ENCODE results near the gene LRP1. TPM values are rescaled to one million over a fixed set of nuclear protein-coding genes. Genes with fewer than 3 reads are reported as not detected.

LRP1 gene
- total and polyA plus RNA-seq, 2 of the 13 experiments (the other 11 are each of a cell fraction or from before 2014, with no cell fraction given): 14.7 to 30.8 TPM

DNA sequence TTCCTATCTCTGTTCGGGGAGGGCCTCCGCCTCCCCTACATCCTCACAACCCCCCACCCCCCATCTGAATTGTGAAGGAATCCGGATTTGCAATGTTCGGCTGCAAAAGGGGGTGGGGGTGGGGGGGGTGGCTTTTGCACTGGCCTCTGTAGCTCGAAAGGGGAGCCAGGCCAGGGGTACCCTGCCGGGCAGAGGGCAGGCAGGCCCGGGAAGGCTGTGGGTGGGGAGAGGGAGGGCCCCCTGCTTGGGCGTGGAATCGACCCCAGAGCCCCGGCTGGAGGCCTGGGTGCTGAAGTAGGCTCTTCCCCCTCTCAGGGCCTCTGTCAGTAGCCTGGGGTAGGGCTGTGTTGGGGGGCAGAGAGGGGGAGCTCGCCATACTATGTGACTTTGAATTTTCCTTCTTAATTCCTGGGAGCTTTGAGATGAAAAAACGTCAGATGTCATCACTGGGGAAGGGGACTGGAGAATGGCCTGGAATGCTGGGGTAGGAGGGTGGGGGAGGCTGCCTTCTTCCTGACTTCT lies 1.1 kb downstream of the LRP1 start (continued):
- TF ChIP-seq, protein P1, sequence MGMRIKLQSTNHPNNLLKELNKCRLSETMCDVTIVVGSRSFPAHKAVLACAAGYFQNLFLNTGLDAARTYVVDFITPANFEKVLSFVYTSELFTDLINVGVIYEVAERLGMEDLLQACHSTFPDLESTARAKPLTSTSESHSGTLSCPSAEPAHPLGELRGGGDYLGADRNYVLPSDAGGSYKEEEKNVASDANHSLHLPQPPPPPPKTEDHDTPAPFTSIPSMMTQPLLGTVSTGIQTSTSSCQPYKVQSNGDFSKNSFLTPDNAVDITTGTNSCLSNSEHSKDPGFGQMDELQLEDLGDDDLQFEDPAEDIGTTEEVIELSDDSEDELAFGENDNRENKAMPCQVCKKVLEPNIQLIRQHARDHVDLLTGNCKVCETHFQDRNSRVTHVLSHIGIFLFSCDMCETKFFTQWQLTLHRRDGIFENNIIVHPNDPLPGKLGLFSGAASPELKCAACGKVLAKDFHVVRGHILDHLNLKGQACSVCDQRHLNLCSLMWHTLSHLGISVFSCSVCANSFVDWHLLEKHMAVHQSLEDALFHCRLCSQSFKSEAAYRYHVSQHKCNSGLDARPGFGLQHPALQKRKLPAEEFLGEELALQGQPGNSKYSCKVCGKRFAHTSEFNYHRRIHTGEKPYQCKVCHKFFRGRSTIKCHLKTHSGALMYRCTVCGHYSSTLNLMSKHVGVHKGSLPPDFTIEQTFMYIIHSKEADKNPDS (CRISPR knock-in tag; IDR thresholded peaks at IDR 0.05): no peak
- TF ChIP-seq HOXA9 (CRISPR knock-in tag; IDR thresholded peaks at IDR 0.05; ENCODE audit: borderline replicate concordance) (no peak), ZNF431 (CRISPR knock-in tag; IDR thresholded peaks at IDR 0.05; ENCODE audit: borderline replicate concordance, low read depth) (no peak), ZNF354B (CRISPR knock-in tag; IDR thresholded peaks at IDR 0.05) (no peak), ZNF589 (CRISPR knock-in tag; conservative IDR thresholded peaks at IDR 0.05) (no peak), SNAI1 (CRISPR knock-in tag; IDR thresholded peaks at IDR 0.05; ENCODE audit: borderline replicate concordance) (0 out of 2 replicates have a peak, but pooled peaks have one; percentile 27), HNRNPH1 (optimal IDR thresholded peaks at IDR 0.05; ENCODE audit: low read depth, low read length) (no peak), SAP130 (CRISPR knock-in tag; IDR thresholded peaks at IDR 0.05; ENCODE audit: low read depth) (peak; percentile 14; the same call in 1 of the 2 replicates), ZNF619 (CRISPR knock-in tag; IDR thresholded peaks at IDR 0.05) (no peak), PLRG1 (conservative IDR thresholded peaks at IDR 0.05) (no peak), ZNF260 (CRISPR knock-in tag; IDR thresholded peaks at IDR 0.05; ENCODE audit: borderline replicate concordance, low read depth) (no peak), RBM22 (optimal IDR thresholded peaks at IDR 0.05; ENCODE audit: low read length) (no peak), MIER2 (CRISPR knock-in tag; IDR thresholded peaks at IDR 0.05) (no peak), CREB1 (IDR thresholded peaks at IDR 0.05) (no peak), CREB1 (CRISPR knock-in tag; IDR thresholded peaks at IDR 0.05) (no peak), ZNF343 (CRISPR knock-in tag; IDR thresholded peaks at IDR 0.05) (no peak), PHF5A (CRISPR knock-in tag; IDR thresholded peaks at IDR 0.05; ENCODE audit: low read depth, unreplicated experiment) (no peak), ZKSCAN8 (CRISPR knock-in tag; IDR thresholded peaks at IDR 0.05; ENCODE audit: borderline replicate concordance) (no peak), NFE2L2 (IDR thresholded peaks at IDR 0.05; ENCODE audit: low read length) (no peak), TBX3 (IDR thresholded peaks at IDR 0.05; ENCODE audit: borderline replicate concordance) (no peak), ONECUT2 (CRISPR knock-in tag; IDR thresholded peaks at IDR 0.05) (no peak)
- TF ChIP-seq, protein P2, sequence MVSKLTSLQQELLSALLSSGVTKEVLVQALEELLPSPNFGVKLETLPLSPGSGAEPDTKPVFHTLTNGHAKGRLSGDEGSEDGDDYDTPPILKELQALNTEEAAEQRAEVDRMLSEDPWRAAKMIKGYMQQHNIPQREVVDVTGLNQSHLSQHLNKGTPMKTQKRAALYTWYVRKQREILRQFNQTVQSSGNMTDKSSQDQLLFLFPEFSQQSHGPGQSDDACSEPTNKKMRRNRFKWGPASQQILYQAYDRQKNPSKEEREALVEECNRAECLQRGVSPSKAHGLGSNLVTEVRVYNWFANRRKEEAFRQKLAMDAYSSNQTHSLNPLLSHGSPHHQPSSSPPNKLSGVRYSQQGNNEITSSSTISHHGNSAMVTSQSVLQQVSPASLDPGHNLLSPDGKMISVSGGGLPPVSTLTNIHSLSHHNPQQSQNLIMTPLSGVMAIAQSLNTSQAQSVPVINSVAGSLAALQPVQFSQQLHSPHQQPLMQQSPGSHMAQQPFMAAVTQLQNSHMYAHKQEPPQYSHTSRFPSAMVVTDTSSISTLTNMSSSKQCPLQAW (CRISPR knock-in tag; IDR thresholded peaks at IDR 0.05): no peak
- TF ChIP-seq, protein P3, sequence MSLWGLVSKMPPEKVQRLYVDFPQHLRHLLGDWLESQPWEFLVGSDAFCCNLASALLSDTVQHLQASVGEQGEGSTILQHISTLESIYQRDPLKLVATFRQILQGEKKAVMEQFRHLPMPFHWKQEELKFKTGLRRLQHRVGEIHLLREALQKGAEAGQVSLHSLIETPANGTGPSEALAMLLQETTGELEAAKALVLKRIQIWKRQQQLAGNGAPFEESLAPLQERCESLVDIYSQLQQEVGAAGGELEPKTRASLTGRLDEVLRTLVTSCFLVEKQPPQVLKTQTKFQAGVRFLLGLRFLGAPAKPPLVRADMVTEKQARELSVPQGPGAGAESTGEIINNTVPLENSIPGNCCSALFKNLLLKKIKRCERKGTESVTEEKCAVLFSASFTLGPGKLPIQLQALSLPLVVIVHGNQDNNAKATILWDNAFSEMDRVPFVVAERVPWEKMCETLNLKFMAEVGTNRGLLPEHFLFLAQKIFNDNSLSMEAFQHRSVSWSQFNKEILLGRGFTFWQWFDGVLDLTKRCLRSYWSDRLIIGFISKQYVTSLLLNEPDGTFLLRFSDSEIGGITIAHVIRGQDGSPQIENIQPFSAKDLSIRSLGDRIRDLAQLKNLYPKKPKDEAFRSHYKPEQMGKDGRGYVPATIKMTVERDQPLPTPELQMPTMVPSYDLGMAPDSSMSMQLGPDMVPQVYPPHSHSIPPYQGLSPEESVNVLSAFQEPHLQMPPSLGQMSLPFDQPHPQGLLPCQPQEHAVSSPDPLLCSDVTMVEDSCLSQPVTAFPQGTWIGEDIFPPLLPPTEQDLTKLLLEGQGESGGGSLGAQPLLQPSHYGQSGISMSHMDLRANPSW (CRISPR knock-in tag; IDR thresholded peaks at IDR 0.05; ENCODE audit: borderline replicate concordance): no peak
- TF ChIP-seq, protein P4, sequence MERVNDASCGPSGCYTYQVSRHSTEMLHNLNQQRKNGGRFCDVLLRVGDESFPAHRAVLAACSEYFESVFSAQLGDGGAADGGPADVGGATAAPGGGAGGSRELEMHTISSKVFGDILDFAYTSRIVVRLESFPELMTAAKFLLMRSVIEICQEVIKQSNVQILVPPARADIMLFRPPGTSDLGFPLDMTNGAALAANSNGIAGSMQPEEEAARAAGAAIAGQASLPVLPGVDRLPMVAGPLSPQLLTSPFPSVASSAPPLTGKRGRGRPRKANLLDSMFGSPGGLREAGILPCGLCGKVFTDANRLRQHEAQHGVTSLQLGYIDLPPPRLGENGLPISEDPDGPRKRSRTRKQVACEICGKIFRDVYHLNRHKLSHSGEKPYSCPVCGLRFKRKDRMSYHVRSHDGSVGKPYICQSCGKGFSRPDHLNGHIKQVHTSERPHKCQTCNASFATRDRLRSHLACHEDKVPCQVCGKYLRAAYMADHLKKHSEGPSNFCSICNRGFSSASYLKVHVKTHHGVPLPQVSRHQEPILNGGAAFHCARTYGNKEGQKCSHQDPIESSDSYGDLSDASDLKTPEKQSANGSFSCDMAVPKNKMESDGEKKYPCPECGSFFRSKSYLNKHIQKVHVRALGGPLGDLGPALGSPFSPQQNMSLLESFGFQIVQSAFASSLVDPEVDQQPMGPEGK (CRISPR knock-in tag; IDR thresholded peaks at IDR 0.05): peak; percentile 15; the same call in 1 of the 2 replicates

All from HepG2 (cell line).